Measurements from ENCODE around the gene KSR1.

KSR1 gene

GRCh38 chr17:27475070-27475673 lies 18.9 kb downstream of the KSR1 start:
- no peak for DNase-seq

GRCh38 chr17:27475981-27476895 lies 20.0 kb downstream of the KSR1 start:
- no peak for DNase-seq

- no peak for DNase-seq
Observed at GRCh38 chr17:27477050-27477888, 21.0 kb downstream of the KSR1 start.

GRCh38 chr17:27477971-27478684 lies 21.9 kb downstream of the KSR1 start:
- DNase-seq = no peak

DNA sequence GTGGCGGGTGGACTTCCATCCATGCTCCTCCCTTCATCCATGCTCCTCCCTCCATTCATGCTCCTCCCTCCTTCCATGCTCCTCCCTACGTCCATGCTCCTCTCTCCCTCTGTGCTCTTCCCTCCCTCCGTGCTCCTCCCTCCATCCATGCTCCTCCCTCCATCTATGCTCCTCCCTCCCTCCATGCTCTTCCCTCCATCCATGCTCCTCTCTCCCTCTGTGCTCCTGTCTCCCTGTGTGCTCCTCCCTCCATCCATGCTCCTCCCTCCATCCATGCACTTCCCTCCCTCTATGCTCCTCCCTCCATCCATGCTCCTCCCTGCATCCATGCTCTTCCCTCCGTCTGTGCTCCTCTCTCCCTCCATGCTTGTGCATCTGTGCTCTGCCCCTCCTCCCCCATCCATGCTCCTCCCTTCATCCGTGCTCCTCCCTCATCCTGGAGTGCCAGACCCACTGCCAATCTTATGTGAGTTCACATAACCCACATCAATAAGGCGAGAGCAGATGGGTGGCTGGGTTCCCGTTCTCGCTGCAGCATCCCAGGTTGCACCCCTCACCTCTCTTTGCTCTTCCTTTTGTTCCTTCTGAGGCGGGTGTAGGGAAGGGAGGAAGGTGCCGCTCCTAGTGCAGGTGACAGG lies 22.8 kb downstream of the KSR1 start:
- DNase-seq = no peak

DNA sequence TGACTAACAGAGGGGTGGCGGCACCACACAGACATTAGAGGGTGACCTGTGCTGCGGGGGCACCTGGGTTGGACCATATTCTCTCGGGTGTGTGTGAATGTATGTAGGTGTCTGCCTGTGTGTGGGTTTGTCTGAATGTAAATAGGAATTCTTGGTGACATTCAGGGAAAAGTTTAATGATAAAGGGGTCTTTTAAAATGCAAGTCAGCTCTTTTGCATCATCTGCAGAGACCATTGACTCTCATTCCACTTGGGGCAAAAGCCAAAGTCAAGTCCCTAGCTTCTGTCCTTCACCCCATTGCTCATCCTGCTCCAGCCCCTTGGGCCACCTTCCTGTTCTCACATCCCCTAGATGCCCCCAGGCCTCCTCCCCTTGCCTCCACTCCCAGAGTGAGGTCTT lies 23.6 kb downstream of the KSR1 start:
- DNase-seq = no peak

DNA sequence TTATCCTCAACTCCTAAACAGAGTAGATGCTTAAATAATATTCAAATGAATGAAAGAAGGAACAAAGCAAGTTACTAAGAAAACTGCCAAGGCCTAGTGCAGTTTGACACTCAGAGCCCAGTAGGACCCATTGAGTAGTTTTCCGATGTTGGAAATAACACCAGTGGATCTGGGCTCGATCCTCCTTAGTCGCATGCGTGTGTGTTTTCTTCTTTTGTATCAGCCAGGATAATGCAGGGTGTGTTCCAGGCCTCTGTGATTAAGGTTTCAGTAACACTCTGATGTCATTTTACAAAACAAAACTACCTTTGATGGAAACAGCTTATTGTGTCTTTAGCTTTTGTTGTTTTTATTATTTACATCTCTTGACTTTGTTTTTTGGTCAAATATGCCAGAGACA lies 24.5 kb downstream of the KSR1 start:
- no peak for DNase-seq

DNA sequence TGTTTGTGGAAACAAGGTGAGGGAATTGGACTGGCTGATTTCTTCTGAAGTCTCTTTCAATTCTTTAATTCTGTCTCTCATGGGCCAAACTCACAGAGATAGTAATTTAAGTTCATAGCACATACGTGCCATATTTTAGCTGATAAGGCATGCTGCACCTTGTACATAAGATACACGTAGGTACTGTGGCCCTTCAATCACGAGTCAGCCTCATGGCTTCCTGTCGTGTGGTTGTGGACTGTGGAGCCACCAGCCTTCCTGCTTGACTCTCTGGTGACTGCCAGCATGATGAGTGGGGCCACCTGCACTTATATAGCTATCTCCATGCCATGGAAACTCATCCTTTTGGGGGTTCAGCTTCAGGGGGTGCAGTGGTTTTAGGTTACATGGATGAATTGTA lies 25.1 kb downstream of the KSR1 start:
- no peak for DNase-seq

GRCh38 chr17:27485125-27485524 lies 28.9 kb downstream of the KSR1 start:
- DNase-seq = peak in 2 of 4 experiments; percentile 16 to 21

DNA sequence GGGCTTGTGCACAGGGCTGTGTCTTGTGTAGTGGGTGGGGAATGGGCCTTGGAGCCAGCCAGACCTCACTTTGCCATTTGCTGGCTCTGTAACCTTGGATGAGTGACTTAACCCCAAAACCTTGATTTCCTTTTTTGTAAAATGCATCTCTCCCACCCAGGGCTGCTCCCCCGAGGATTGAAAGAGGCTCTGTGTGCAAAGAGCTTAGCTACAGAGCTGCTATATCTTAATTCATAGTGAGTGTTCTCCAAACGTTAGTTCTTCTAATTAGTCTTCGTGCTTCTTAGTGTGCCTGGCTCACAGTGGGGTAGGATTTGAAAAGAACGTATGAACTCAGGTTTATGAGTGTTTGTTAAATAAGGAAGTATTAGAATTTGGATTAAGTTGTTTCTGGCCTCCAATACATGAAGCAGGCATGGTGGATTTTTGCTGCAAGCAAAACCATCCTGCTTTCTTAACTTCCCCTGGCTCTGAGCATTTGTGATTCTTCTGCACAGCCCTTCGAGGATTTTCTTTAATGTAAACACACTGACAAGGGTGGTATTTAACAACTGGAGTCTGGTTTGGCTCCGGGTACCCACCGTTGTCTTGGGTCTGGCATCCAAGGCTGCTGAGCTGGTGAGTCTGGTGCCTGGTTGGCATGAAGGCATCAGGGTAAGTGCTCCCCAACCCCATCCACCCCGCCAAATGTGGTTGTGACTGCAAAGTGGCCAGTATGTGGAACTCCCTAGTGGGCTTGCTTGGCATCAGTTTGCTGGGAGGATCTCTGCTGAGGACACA lies 29.7 kb downstream of the KSR1 start:
- DNase-seq = no peak

DNA sequence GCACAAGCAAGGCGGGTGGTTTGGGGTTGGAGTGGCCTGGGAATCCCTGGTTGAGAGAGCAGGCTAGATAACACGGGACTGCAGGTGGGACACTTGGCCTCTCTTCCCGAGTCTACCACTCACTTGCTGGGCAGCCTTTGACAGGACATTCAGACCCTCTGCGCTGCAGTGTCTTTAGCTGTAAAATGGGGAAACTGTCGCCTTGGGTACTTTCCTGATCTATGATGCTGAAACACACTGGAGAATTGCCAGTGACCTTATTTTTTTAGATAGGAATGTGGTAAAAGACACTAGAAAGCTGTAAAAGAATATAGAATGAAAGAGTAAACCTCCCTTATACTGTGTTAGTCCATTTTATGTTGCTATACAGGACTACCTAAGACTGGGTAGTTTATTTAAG lies 30.5 kb downstream of the KSR1 start:
- peak; percentile 21 to 66 (median 52) for DNase-seq

GRCh38 chr17:27488231-27488630 lies 32.0 kb downstream of the KSR1 start:
- DNase-seq = peak in 2 of 4 experiments; percentile 55 to 56

DNA sequence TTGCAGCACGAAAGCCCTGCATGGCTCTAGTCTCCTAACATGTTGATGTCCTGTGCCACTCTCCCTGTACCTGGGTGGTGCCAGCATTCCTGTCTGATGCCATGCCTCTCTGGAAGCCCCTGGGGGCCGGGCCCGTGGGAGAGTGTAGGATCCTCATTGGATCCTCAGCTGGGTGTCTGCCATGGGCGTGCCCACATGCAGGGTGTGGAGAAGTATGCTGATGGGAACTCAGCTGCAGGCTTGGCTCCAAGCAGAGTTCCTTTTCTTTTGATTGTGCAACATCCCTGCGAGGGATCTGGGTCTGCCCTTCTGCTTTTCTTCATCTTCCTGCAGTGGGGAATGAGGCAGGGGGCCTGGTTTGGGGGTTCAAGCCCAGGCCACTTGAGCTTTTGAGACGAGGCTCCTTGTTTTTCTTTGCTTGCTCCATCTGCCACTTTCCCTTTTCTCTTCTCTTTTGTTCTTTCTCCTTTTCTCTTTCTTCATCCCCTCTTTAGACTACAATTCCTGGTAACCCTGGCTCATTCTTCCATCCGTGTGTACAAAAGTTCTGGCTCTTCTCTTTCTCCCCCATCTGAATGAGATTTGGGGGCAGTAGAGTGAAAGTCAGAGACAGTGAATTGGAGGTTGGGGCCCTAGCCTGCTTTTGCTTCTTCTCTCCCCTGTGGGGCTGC lies 32.9 kb downstream of the KSR1 start:
- DNase-seq = peak; percentile 75 to 91 (median 88)

DNA sequence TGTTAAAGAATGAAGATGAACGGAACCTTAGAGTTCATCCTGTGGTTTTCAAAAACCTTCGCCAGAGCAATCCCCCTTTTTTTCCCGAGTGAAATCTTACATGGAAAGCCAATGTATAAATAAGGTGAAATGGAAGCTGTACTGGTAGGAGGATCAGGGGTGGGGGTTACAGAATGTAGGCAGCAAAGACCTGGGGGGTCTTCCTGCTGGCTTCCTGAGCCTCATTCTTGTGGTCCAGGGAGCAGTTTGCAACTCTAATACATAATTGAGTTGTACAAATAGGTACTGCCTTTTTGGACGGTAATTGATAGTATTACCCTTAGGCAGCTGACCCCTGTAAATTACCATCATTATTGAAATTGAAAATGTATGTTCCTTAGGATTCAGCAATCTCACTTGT lies 34.1 kb downstream of the KSR1 start:
- no peak for DNase-seq

GRCh38 chr17:27491713-27492190 lies 35.5 kb downstream of the KSR1 start:
- DNase-seq = peak in 2 of 4 experiments; percentile 11 to 28

DNA sequence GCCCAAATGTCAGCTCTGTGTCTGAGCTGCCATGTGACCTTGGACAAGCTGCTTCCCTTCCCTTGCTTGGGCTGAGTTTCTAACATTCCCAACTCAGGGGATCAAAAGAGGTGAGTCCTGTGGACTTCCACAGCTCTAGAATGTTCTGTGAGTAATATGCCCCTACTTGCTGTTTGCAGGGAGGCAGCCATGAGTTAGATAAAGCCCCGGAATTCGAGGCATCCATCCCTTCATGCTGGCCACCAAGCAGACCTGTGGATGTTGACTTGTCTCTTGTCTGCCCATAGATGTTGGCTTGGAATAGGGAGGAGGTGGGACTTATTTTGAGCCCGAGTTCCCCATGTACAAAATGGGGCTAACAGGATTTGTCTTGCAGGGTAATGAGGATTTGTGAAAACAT lies 36.2 kb downstream of the KSR1 start:
- no peak for DNase-seq

DNA sequence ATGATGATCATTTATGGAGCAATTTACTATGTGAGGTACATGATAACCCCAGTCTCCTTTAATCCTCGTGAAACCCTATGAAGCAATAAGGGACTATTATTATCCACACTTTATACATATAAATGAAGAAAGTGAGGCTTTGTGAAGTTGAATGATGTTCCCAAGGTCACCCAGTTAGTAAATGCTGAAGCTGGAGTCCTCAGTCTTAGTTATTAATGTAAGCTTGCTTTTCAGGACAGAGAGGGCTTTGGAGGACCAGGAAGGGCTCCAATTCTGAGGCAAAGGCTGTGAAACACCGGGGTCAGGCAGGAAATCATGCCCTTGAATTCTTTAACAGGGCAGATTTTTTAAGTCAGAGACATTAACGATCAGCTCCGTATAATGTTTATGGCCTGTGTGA lies 36.8 kb downstream of the KSR1 start:
- no peak for DNase-seq

DNA sequence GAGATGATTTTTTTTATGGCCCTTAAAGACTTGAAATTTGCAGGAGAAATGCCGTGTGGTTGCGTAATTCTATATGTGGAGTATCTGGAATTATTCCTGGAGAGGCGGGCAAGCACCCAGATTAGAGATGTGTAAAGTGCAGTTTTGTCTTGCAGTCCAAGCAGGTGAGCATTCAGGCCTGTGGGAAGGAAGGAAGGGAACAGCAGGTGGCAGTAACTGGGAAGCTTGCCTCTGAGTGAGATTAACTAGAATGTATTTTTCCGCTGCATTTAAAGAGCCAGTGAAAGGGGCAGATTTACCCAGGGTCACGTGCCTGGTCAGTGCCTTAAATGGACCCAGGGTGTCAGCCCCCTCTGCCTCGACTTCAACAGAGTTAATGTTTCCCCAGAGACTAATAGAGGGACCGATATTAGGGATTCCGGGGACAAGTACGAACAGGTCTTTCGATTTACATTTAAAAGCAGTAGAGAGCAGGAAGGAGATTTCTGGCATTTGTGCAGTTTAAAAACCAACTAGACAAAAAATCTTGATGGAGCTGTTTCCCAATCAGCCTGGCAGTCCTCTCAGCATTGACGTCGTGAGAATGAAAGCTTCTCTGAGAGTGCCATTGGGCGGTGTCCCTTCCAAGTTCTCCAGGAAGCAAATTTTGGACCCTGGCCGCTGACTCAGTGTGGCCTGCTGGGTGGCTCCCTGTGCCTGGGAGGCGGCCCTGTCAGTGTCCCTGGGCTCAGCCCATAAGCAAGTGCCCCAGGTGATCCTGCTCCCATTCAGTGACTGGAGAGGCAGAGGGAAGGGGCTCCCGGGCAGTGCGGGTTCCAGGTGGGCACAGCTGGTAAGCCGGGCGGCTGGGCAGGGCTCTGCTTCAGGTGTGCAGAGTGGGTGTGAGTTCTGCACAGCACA lies 38.2 kb downstream of the KSR1 start:
- DNase-seq = peak; percentile 66 to 76 (median 74)

DNA sequence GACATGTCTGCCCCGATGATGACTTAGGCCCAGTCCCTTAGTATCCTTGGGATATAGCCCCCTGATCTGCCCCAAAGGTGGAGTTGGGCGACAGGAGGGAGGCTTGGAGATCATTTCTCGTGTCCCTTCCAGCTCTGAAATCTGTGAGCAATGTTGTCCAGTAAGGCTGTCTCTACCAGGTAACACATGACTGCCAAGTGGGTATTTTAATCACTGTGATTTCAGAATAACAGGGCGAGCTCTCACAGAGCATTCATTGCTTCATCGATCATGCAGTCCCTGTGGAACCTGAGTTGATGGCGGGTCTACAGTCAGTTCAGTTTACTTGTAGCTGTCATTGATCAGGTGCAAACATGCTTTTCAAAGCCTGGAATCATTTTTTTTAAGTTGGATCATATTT lies 39.2 kb downstream of the KSR1 start:
- no peak for DNase-seq
